Measurements from ENCODE around the gene PKP3. TPM values are rescaled to one million over a fixed set of nuclear protein-coding genes. Genes with fewer than 3 reads are reported as not detected.

Gene PKP3
- total and polyA plus RNA-seq, 3 donors from 2014 or later: 1.2 to 3.1 (median 1.6) TPM

DNA sequence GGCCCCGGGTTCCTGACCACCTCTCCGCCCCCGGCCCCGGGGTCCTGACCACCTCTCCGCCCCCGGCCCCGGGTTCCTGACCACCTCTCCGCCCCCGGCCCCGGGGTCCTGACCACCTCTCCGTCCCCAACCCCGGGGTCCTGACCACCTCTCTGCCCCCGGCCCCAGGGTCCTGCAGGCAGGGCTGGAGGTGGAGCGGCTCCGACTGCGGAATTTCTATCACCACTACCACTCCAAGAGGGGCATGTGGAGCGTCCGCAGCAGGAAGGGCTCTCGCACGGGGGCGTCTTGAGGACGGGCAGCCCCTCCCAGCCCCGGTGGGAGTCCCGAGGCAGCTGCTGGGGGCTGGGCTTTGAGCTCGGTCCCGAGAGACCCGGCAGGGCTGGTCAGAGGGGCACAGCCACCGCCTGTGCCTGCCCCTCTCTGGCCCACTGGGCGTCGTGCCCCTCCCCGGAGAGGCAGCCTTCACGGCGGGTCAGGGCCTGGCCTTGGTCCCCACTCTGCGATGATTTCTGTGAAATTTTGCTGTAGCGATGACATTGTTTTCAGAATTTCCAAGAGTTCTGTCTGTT is 12.4 kb upstream of the PKP3 start:
- WGBS, 2 donors: 44 to 76% methylated on average over 9 to 31 of the region's 35 CpGs
- Histone ChIP-seq H3K27ac (no peak overlapping the region), H3K4me3 (no peak overlapping the region), H3K9me3 (no peaks in the 10 kb centered on the region), H3K4me1 (peaks cover 4% of the 10 kb centered on the region), H3K36me3 (ENCODE audit: low read depth, missing control alignments) (no peaks in the 10 kb centered on the region), H3K27me3 (no peaks in the 10 kb centered on the region)
- intact Hi-C loops (cut with DNase I; ENCODE audit: low total_unique reads): no loop called here
- TF ChIP-seq POLR2A (IDR thresholded peaks at IDR 0.05): no peak
- TF ChIP-seq, protein P1, sequence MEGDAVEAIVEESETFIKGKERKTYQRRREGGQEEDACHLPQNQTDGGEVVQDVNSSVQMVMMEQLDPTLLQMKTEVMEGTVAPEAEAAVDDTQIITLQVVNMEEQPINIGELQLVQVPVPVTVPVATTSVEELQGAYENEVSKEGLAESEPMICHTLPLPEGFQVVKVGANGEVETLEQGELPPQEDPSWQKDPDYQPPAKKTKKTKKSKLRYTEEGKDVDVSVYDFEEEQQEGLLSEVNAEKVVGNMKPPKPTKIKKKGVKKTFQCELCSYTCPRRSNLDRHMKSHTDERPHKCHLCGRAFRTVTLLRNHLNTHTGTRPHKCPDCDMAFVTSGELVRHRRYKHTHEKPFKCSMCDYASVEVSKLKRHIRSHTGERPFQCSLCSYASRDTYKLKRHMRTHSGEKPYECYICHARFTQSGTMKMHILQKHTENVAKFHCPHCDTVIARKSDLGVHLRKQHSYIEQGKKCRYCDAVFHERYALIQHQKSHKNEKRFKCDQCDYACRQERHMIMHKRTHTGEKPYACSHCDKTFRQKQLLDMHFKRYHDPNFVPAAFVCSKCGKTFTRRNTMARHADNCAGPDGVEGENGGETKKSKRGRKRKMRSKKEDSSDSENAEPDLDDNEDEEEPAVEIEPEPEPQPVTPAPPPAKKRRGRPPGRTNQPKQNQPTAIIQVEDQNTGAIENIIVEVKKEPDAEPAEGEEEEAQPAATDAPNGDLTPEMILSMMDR (IDR thresholded peaks at IDR 0.05): no peak
- no peak for DNase-seq

DNA sequence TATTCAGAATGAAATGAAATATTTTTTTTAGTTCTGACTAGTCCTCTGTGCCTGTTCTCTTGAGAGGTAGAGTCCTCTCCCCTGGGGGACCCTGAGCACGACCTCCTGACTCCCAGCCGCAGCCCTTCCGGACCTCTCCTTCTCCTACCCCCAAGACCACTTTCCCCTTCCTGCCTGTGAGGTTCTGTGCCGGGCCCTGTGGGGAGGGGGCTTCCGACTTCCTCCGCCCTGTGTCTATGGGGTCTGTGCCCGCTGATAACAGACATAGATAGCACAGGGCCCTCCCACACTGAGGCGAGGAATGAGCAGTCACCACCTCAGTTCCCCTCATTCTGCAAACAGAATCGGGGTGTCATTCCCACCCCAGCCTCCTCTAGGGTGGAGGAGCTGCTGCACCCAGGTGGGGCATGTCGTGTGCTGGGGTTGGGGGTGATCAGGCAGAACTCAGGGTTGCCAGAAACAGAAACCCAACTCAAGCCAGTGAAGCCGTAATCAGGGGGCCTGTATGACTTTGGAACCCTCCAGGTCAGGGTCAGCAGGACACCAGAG is 11.9 kb upstream of the PKP3 start:
- Histone ChIP-seq H3K9me3 (no peaks in the 10 kb centered on the region), H3K4me3 (no peak overlapping the region), H3K27ac (no peak overlapping the region), H3K27me3 (no peaks in the 10 kb centered on the region), H3K4me1 (peaks cover 4% of the 10 kb centered on the region), H3K36me3 (ENCODE audit: low read depth, missing control alignments) (no peaks in the 10 kb centered on the region)
- TF ChIP-seq, protein P1 (IDR thresholded peaks at IDR 0.05): no peak
- TF ChIP-seq POLR2A (IDR thresholded peaks at IDR 0.05): no peak
- intact Hi-C loops (cut with DNase I; ENCODE audit: low total_unique reads): no loop called here
- no peak for DNase-seq
- 78 to 86% methylated on average over 6 to 11 of the region's 11 CpGs for WGBS, 2 donors

DNA sequence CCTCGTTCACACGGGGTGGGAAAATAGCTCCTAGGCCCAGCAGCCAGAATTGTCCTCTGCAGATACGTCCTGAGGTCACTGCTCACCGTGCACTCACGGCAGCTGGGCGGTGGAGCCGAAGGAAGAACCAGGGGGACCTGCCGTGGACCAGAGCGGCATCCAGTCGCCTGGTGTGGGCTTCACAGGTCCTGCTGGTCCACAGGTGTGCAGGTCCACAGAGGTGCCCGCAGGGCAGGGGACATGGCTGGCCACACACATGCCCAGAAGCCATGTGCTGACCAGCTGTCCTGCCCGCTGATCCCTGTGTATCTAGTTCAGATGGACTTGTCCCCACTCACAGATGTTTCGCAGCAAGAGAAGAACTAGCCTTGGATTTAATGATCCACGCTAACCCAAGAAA is 10.6 kb upstream of the PKP3 start:
- H3K27me3 ChIP-seq: no peaks in the 10 kb centered on the region
- 83 to 91% methylated on average over 14 of the region's 14 CpGs for WGBS, 2 donors
- intact Hi-C loops (cut with DNase I; ENCODE audit: low total_unique reads): no loop called here
- no peak overlapping the region for H3K4me3 ChIP-seq
- no peak for DNase-seq
- peaks cover 4% of the 10 kb centered on the region for H3K4me1 ChIP-seq
- TF ChIP-seq, protein P1 (IDR thresholded peaks at IDR 0.05): no peak
- TF ChIP-seq POLR2A (IDR thresholded peaks at IDR 0.05): no peak
- H3K27ac ChIP-seq: no peak overlapping the region
- H3K9me3 ChIP-seq: no peaks in the 10 kb centered on the region
- no peaks in the 10 kb centered on the region for H3K36me3 ChIP-seq (ENCODE audit: low read depth, missing control alignments)

DNA sequence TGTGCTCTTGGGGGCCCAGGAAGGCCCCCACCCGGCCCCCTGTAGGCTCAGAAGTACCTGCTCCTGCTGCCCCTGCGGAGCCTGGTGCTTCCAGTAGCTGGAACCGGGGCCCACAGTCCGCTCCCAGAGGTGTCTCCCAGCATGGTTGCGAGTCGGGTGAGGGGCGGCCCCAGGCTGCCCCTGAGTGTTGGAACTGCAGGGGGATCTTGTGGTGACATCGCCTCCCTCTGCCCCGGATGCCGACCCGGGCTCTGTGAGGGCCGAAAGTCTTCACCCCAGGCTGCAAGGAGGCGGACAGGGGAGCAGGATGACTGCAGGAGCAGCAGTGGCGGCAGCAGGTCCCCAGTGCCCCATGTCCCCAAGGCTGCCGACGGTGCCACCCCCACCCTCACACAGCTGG is 9.5 kb upstream of the PKP3 start:
- Histone ChIP-seq H3K4me1 (peaks cover 4% of the 10 kb centered on the region), H3K4me3 (no peak overlapping the region), H3K27ac (no peak overlapping the region), H3K27me3 (no peaks in the 10 kb centered on the region), H3K36me3 (ENCODE audit: low read depth, missing control alignments) (no peaks in the 10 kb centered on the region), H3K9me3 (no peaks in the 10 kb centered on the region)
- intact Hi-C loops (cut with DNase I; ENCODE audit: low total_unique reads): no loop called here
- no peak for DNase-seq
- TF ChIP-seq, protein P1 (IDR thresholded peaks at IDR 0.05): no peak
- no peak for TF ChIP-seq POLR2A (IDR thresholded peaks at IDR 0.05)
- 76 to 94% methylated on average over 5 to 15 of the region's 16 CpGs for WGBS, 2 donors

Data from testis (tissue), 3 donors.